Measurements from ENCODE around the gene POSTN. TPM values are rescaled to one million over a fixed set of nuclear protein-coding genes. Genes with fewer than 3 reads are reported as not detected.

POSTN gene
- total and polyA plus RNA-seq, 8 donors, result 15.9 to 913 (median 105) TPM

- no peaks in the 10 kb centered on the region for H3K27me3 ChIP-seq
- peaks cover 0 to 20% (median 5%) of the 10 kb centered on the region in 4 donors for H3K9me3 ChIP-seq
- TF ChIP-seq CTCF (IDR thresholded peaks at IDR 0.05), result no peak
- H3K4me1 ChIP-seq, result no peaks in the 10 kb centered on the region
- intact Hi-C loops (cut with DNase I; ENCODE audit: low total_unique reads), result no loop called here
- no peaks in the 10 kb centered on the region for H3K36me3 ChIP-seq
- no peak overlapping the region for H3K4me3 ChIP-seq
- H3K27ac ChIP-seq, result no peak overlapping the region
- WGBS, 5 donors, result 56 to 87% (median 66%) methylated on average over 3 of the region's 3 CpGs
- no peak for DNase-seq
Observed at GRCh38 chr13:37546087-37546486, 52.5 kb downstream of the POSTN start.

GRCh38 chr13:37544995-37545394 lies 53.6 kb downstream of the POSTN start:
- H3K27me3 ChIP-seq, result no peaks in the 10 kb centered on the region
- DNase-seq, result no peak
- no peak overlapping the region for H3K27ac ChIP-seq
- no peak for TF ChIP-seq POLR2A (IDR thresholded peaks at IDR 0.05)
- no peak for TF ChIP-seq CTCF (IDR thresholded peaks at IDR 0.05)
- no peak for TF ChIP-seq POLR2AphosphoS5 (IDR thresholded peaks at IDR 0.05)
- no peaks in the 10 kb centered on the region for H3K4me1 ChIP-seq
- intact Hi-C loops (cut with DNase I; ENCODE audit: low total_unique reads), result no loop called here
- WGBS, 5 donors, result 82 to 92% (median 91%) methylated on average over 3 of the region's 3 CpGs
- H3K4me3 ChIP-seq, result no peak overlapping the region
- H3K36me3 ChIP-seq, result no peaks in the 10 kb centered on the region
- peaks cover 0 to 18% (median 5%) of the 10 kb centered on the region in 4 donors for H3K9me3 ChIP-seq

- Histone ChIP-seq H3K4me1 (no peaks in the 10 kb centered on the region), H3K4me3 (no peak overlapping the region), H3K27ac (no peak overlapping the region), H3K36me3 (no peaks in the 10 kb centered on the region), H3K27me3 (no peaks in the 10 kb centered on the region), H3K9me3 (no peaks in the 10 kb centered on the region)
- WGBS, 5 donors, result 71 to 84% (median 76%) methylated on average over 3 of the region's 3 CpGs
- no peak for DNase-seq
- intact Hi-C loops (cut with DNase I; ENCODE audit: low total_unique reads), result no loop called here
- TF ChIP-seq EP300 (IDR thresholded peaks at IDR 0.05), result no peak
- no peak for TF ChIP-seq CTCF (IDR thresholded peaks at IDR 0.05)
- TF ChIP-seq POLR2AphosphoS5 (IDR thresholded peaks at IDR 0.05), result no peak
- TF ChIP-seq POLR2A (IDR thresholded peaks at IDR 0.05), result no peak
Observed at GRCh38 chr13:37539976-37540605, 58.5 kb downstream of the POSTN start.

GRCh38 chr13:37539170-37539569 lies 59.4 kb downstream of the POSTN start:
- WGBS, 5 donors, result 77 to 90% (median 86%) methylated on average over 2 of the region's 2 CpGs
- Histone ChIP-seq H3K9me3 (no peaks in the 10 kb centered on the region), H3K4me3 (no peak overlapping the region), H3K36me3 (no peaks in the 10 kb centered on the region), H3K27ac (no peak overlapping the region), H3K27me3 (no peaks in the 10 kb centered on the region), H3K4me1 (no peaks in the 10 kb centered on the region)
- DNase-seq, result no peak
- intact Hi-C loops (cut with DNase I; ENCODE audit: low total_unique reads), result no loop called here
- TF ChIP-seq POLR2AphosphoS5 (IDR thresholded peaks at IDR 0.05) (no peak), POLR2A (IDR thresholded peaks at IDR 0.05) (no peak), EP300 (IDR thresholded peaks at IDR 0.05) (no peak), CTCF (IDR thresholded peaks at IDR 0.05) (no peak)
